Brain microvascular endothelial cell (primary cell): ENCODE measurements around the gene EXT2.
A peak's percentile ranks its signal among the peaks of the same experiment; 100 is the strongest.

Source experiments
- DNase-seq: peaks from one replicate; pipeline ENCODE4 v3.0.0-alpha.2; 2020
- H3K27ac ChIP-seq: fragments of 250-450 bp; sonication (Bioruptor Pico); 2 replicates; pipeline ENCODE4 v1.5.1; 2020; ENCODE audit warnings: mild to moderate bottlenecking, moderate library complexity
- H3K27me3 ChIP-seq: fragments of 250-450 bp; sonication (Bioruptor Pico); replicated peaks from 2 replicates; pipeline ENCODE4 v1.5.1; 2020; ENCODE audit warnings: mild to moderate bottlenecking
- H3K36me3 ChIP-seq: fragments of 250-450 bp; sonication (Bioruptor Pico); replicated peaks from 2 replicates; pipeline ENCODE4 v1.5.1; 2020; ENCODE audit warnings: mild to moderate bottlenecking
- H3K4me3 ChIP-seq: 2 replicates; pipeline ENCODE4 v1.5.1; 2011; ENCODE audit warnings: low read depth, mild to moderate bottlenecking, control low read depth, low read length, moderate library complexity
- in situ Hi-C: cut with HindIII; loops from 2 replicates; pipeline ENCODE4 v1.10.0; 2017; ENCODE audit warnings: low sequenced_read_pairs, low pct_ligation_motif_present
- TF ChIP-seq, protein P1 (sequence below): IDR thresholded peaks from 2 replicates; pipeline ENCODE4 v1.5.1; 2011; ENCODE audit warnings: low read depth, mild to moderate bottlenecking, moderate library complexity, low read length, control low read depth, inconsistent platforms; ENCODE audit errors: missing control alignments

EXT2 gene

DNA sequence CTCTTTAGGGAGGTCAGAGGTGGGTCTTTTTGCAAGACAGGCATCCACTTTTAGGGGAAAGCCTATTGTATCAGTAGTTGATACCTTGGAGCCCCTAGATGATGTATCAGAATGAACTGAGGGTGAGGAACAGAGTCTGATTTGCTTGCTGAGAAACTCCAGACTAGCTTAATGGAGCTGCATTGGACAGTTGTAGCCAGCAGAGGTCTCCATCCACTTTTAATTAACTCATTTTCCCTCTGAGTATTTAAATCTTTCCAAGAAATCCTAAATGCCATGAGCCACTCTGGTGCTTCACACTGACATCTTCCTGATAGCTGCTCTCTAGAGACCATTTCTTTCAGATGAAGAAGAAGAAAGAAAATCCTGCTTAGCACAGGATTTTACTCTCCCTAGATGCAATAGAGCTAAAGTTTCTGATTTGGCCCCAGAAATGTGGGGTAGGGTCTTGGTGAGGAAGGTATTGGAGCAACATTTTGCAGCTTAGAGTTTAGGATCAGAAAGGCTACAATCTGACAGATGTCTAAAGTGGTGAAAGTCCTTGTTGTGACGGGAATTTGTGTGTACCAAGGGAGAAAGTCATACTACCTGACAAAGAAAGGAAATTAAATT lies 38.0 kb downstream of the EXT2 start:
- H3K27ac ChIP-seq = no peak overlapping the region
- H3K4me3 ChIP-seq = no peak overlapping the region
- H3K27me3 ChIP-seq = no peaks in the 10 kb centered on the region
- H3K36me3 ChIP-seq = no peaks in the 10 kb centered on the region
- TF ChIP-seq, protein P1, sequence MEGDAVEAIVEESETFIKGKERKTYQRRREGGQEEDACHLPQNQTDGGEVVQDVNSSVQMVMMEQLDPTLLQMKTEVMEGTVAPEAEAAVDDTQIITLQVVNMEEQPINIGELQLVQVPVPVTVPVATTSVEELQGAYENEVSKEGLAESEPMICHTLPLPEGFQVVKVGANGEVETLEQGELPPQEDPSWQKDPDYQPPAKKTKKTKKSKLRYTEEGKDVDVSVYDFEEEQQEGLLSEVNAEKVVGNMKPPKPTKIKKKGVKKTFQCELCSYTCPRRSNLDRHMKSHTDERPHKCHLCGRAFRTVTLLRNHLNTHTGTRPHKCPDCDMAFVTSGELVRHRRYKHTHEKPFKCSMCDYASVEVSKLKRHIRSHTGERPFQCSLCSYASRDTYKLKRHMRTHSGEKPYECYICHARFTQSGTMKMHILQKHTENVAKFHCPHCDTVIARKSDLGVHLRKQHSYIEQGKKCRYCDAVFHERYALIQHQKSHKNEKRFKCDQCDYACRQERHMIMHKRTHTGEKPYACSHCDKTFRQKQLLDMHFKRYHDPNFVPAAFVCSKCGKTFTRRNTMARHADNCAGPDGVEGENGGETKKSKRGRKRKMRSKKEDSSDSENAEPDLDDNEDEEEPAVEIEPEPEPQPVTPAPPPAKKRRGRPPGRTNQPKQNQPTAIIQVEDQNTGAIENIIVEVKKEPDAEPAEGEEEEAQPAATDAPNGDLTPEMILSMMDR = peak; percentile 83
- in situ Hi-C loops = no loop called here
- DNase-seq = peak; percentile 42

DNA sequence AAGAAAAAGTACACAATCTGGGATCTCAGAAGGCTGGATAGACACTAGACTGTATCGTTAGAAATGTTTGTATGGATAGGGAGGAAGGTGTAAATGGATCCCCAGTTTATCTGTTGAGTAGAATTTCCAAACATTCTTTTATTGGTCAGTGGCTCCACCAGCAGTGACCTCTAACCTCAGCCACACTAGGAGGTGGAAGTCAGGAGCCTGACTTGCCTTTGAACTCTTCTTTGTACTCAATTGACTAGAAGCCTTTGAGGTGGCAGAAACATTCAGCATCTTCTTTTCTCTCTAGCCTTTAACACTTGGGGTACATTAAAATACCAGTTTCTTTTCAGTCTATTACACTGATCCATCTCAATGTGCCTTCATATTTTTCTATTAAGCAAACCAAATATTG lies 39.1 kb downstream of the EXT2 start:
- TF ChIP-seq, protein P1 = no peak
- DNase-seq = no peak
- Histone ChIP-seq H3K27ac (no peak overlapping the region), H3K27me3 (no peaks in the 10 kb centered on the region), H3K4me3 (no peak overlapping the region), H3K36me3 (no peaks in the 10 kb centered on the region)
- in situ Hi-C loops = no loop called here

DNA sequence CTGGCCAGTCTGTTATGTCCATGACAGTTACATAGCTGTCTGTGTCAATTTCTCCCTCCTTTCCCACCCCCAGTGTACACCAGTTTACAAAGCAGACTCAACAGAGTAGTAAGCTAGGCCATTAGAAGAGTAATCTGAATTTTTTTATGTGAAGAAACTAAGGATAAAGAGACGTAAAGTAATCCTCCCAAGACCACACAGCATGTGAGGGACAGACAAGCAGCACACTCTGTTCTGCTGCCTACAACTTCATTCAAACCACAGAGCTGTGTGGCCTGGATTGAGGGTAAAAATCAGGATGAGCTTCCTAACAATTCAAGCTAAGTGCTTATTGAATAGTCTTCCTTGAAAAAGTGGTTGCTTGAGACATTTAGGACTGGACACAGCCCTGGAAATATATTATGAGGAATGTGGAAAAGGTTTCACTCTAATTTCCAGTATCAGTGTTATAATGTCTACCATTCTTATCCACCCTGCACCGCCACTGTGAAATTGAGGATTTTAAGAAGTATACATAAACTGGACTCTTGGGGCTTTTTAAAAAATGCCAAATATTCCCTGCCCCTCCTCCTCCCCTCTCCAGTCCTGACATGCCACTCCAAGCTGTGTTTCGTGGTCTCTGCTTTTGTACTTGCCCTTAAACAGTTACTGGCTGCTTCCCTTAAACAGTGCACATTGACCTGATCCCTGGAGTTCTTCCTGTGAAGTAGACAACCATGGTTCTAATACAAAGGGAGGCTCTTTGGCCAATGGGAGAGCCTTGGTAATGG lies 40.9 kb downstream of the EXT2 start:
- no peaks in the 10 kb centered on the region for H3K36me3 ChIP-seq
- in situ Hi-C loops = no loop called here
- TF ChIP-seq, protein P1 = no peak

GRCh38 chr11:44137057-44137456 lies 41.6 kb downstream of the EXT2 start:
- H3K27me3 ChIP-seq = no peaks in the 10 kb centered on the region
- in situ Hi-C loops = no loop called here
- no peak overlapping the region for H3K27ac ChIP-seq
- TF ChIP-seq, protein P1 = no peak
- DNase-seq = no peak
- no peak overlapping the region for H3K4me3 ChIP-seq
- H3K36me3 ChIP-seq = no peaks in the 10 kb centered on the region

More for the DNA sequence above, 40.9 kb downstream of the EXT2 start:
- Histone ChIP-seq H3K27ac (no peak overlapping the region), H3K4me3 (no peak overlapping the region), H3K27me3 (no peaks in the 10 kb centered on the region)
- no peak for DNase-seq

DNA sequence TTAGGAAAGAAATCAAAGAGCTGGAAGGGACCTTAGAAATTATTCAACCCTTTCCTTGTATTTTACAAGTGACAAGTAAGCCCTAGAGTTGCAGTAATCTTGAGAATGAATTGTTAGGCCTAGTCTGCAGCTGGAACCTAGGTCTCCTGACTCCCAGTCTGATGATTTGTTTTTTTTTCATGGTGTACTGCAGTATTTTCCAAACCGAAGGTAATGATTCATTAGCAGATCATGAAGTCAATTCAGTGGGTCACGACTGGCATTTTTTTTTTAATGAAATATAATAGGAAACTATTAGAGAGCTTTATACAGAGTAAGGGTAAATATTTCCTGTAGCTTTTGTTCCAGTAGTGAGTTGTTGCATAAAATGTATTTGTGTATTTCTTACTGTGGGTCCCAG lies 42.8 kb downstream of the EXT2 start:
- Histone ChIP-seq H3K27ac (no peak overlapping the region), H3K27me3 (no peaks in the 10 kb centered on the region), H3K4me3 (no peak overlapping the region), H3K36me3 (no peaks in the 10 kb centered on the region)
- in situ Hi-C loops = no loop called here
- no peak for DNase-seq
- TF ChIP-seq, protein P1 = no peak

- TF ChIP-seq, protein P1 = no peak
- in situ Hi-C loops = no loop called here
- no peak overlapping the region for H3K4me3 ChIP-seq
- no peaks in the 10 kb centered on the region for H3K27me3 ChIP-seq
- no peak for DNase-seq
- no peak overlapping the region for H3K27ac ChIP-seq
- H3K36me3 ChIP-seq = no peaks in the 10 kb centered on the region
Measured at GRCh38 chr11:44138980-44139379, 43.5 kb downstream of the EXT2 start.
